Panc1 (cell line): Measurements from ENCODE around the gene CDK14.

Source experiments
- POLR2AphosphoS5 ChIP-seq: IDR thresholded peaks from 2 replicates; pipeline ENCODE4 v1.6.1; 2012; ENCODE audit warnings: mild to moderate bottlenecking, low read depth, low read length, moderate library complexity
- TF ChIP-seq, protein P1 (sequence below): fragments of 450-650 bp; IDR thresholded peaks from 2 replicates; pipeline ENCODE4 v1.5.1; 2017; ENCODE audit warnings: mild to moderate bottlenecking

DNA sequence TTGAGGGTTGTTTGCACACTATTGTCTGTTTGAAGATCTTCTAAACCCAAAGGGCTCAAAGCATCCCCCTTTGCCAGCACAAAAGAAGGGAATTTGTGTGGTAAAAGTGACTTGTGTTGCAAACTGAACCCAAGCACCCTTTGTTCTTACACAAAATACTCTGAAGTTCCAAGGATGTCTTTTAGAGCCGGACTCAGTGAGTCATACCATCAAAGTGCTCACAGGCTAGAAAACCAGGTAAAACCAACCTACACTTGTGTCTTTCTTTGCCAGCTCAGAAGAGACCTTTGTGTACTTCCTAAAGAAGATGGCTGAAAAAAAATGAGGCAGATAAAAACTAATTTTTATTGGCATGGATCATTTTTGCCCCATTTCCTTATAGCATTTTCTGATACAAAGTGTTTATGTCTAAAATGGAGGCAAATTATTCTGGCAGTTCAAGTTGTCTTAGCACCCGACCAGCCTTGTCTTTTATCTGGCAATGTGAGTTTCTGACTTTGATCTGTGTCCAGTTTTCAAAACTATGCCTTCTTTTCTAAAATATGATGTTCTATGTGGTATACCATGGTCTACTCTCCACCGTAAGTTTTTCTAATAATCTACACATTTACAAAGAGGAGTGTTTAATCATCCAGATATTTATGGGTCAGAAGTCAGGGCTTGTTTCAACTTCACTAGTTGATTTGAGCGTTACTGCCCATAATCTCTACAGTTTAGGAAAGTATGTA, 539.7 kb downstream of the CDK14 start:
- TF ChIP-seq, protein P1, sequence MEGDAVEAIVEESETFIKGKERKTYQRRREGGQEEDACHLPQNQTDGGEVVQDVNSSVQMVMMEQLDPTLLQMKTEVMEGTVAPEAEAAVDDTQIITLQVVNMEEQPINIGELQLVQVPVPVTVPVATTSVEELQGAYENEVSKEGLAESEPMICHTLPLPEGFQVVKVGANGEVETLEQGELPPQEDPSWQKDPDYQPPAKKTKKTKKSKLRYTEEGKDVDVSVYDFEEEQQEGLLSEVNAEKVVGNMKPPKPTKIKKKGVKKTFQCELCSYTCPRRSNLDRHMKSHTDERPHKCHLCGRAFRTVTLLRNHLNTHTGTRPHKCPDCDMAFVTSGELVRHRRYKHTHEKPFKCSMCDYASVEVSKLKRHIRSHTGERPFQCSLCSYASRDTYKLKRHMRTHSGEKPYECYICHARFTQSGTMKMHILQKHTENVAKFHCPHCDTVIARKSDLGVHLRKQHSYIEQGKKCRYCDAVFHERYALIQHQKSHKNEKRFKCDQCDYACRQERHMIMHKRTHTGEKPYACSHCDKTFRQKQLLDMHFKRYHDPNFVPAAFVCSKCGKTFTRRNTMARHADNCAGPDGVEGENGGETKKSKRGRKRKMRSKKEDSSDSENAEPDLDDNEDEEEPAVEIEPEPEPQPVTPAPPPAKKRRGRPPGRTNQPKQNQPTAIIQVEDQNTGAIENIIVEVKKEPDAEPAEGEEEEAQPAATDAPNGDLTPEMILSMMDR = no peak
- TF ChIP-seq POLR2AphosphoS5 = no peak
